ENCODE results near the gene SLC12A7. TPM values are rescaled to one million over a fixed set of nuclear protein-coding genes. Genes with fewer than 3 reads are reported as not detected.
"Not testable (repeated sequence)": the region's sequence is repeated elsewhere in the genome, so short reads cannot be mapped to it uniquely, and the experiment has no call there.

The SLC12A7 gene
- total RNA-seq, 2 donors from 2014 or later = 18.4 to 34.6 TPM

GRCh38 chr5:1029282-1029944 is 82.5 kb downstream of the SLC12A7 start:
- no peak overlapping the region for H3K27ac ChIP-seq
- TF ChIP-seq CTCF (IDR thresholded peaks at IDR 0.05) = no peak
- no peaks in the 10 kb centered on the region for H3K9me3 ChIP-seq
- no peak for DNase-seq (ENCODE audit: low spot score)
- H3K4me1 ChIP-seq (ENCODE audit: control insufficient read depth in 1 of 2, low read depth in 2 of 2) = peaks cover 0 to 7% of the 10 kb centered on the region in 2 donors
- no peaks in the 10 kb centered on the region for H3K27me3 ChIP-seq (replicated peaks; ENCODE audit: insufficient read depth)
- ATAC-seq (ENCODE audit: insufficient number of reproducible peaks, low FRiP score, low read depth) = no peak
- no peaks in the 10 kb centered on the region for H3K36me3 ChIP-seq
- no peak overlapping the region for H3K4me3 ChIP-seq

- DNase-seq (ENCODE audit: low spot score) (no peak), ATAC-seq (ENCODE audit: insufficient number of reproducible peaks, low FRiP score, low read depth) (no peak)
- Histone ChIP-seq H3K27ac (no peak overlapping the region), H3K27me3 (replicated peaks; ENCODE audit: insufficient read depth) (no peaks in the 10 kb centered on the region), H3K9me3 (no peaks in the 10 kb centered on the region), H3K4me3 (no peak overlapping the region), H3K4me1 (ENCODE audit: control insufficient read depth in 1 of 2, low read depth in 2 of 2) (peaks cover 0 to 6% of the 10 kb centered on the region in 2 donors), H3K36me3 (no peaks in the 10 kb centered on the region)
- no peak for TF ChIP-seq CTCF (IDR thresholded peaks at IDR 0.05)
Observed at GRCh38 chr5:1028481-1029281, 83.2 kb downstream of the SLC12A7 start.

DNA sequence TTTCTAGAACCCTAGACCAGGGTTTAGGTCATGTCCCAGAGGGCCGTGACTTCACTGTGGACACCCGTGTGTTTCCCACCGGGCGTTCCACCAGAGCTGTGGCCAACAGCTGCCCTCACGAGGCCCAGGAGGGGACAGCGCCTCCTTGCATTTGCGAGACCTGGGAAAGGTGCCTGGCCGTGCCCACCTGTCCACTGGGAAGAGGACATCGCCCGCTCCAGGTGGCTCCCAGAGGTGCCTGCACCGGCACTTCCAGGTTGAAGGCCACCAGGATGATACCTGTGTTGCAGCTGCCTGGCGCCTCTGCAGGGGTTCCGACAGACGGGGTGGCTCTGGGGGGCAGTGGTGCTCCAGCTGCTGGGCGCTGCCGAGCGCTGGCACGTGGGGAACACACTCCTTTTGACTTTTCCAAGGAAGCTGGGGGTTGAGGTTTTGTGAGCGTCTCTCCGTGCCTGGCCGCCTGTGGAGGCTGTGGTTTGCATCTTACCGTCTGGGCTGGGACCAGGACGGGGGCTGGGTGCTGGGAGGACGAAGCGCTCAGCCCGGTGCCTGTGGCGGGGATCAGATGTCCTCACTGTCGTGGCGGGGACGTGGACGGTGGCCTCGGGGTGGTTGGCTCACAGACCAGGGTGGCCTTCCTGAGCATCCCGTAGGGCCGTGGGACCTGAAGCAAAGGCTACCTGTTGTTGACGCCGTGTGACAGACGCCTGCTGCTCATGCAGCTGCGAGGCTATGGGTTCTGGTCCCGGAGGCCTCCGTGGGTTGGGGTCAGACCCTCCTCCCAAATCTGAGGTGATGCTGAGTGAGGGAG is 84.0 kb downstream of the SLC12A7 start:
- TF ChIP-seq CTCF (IDR thresholded peaks at IDR 0.05) = no peak
- Histone ChIP-seq H3K4me3 (no peak overlapping the region), H3K27me3 (replicated peaks; ENCODE audit: insufficient read depth) (no peaks in the 10 kb centered on the region), H3K36me3 (no peaks in the 10 kb centered on the region), H3K27ac (no peak overlapping the region), H3K9me3 (no peaks in the 10 kb centered on the region), H3K4me1 (ENCODE audit: control insufficient read depth in 1 of 2, low read depth in 2 of 2) (no peaks in the 10 kb centered on the region)
- no peak for ATAC-seq (ENCODE audit: insufficient number of reproducible peaks, low FRiP score, low read depth)
- DNase-seq (ENCODE audit: low spot score) = no peak

GRCh38 chr5:1026700-1027621 is 84.9 kb downstream of the SLC12A7 start:
- no peaks in the 10 kb centered on the region for H3K27me3 ChIP-seq (replicated peaks; ENCODE audit: insufficient read depth)
- ATAC-seq (ENCODE audit: insufficient number of reproducible peaks, low FRiP score, low read depth) (no peak), DNase-seq (ENCODE audit: low spot score) (no peak)
- H3K27ac ChIP-seq = no peak overlapping the region
- TF ChIP-seq CTCF (IDR thresholded peaks at IDR 0.05) = no peak
- no peaks in the 10 kb centered on the region for H3K9me3 ChIP-seq
- no peaks in the 10 kb centered on the region for H3K4me1 ChIP-seq (ENCODE audit: control insufficient read depth in 1 of 2, low read depth in 2 of 2)
- H3K36me3 ChIP-seq = no peaks in the 10 kb centered on the region
- no peak overlapping the region for H3K4me3 ChIP-seq

- not testable (repeated sequence) for DNase-seq (ENCODE audit: low spot score); ATAC-seq (ENCODE audit: insufficient number of reproducible peaks, low FRiP score, low read depth)
Observed at GRCh38 chr5:1021969-1022336, 89.9 kb downstream of the SLC12A7 start.

More at GRCh38 chr5:1021969-1022336, 89.9 kb downstream of the SLC12A7 start:
- H3K4me1 ChIP-seq (ENCODE audit: control insufficient read depth in 1 of 2, low read depth in 2 of 2); H3K27me3 ChIP-seq (replicated peaks; ENCODE audit: insufficient read depth); H3K36me3 ChIP-seq; H3K27ac ChIP-seq; H3K9me3 ChIP-seq; H3K4me3 ChIP-seq: not testable (repeated sequence)
